HUDEP-2 (cell line): Measurements from ENCODE around the gene RASSF8.

Experiments used
- DNase-seq, 76 experiments: peaks; one replicate each; lab custom pipeline; 2025; ENCODE audit not compliant: unreplicated experiment in 76 of 76; lab: John Stamatoyannopoulos, UW

Gene RASSF8

GRCh38 chr12:26100666-26101349, 142.3 kb downstream of the RASSF8 start:
- DNase-seq, result no peak

GRCh38 chr12:26101350-26101734, 142.9 kb downstream of the RASSF8 start:
- no peak for DNase-seq

- no peak for DNase-seq
Observed at GRCh38 chr12:26101763-26102162, 143.3 kb downstream of the RASSF8 start.

GRCh38 chr12:26102953-26103352, 144.5 kb downstream of the RASSF8 start:
- no peak for DNase-seq

- no peak for DNase-seq
Observed at GRCh38 chr12:26106347-26106746, 147.9 kb downstream of the RASSF8 start.

- DNase-seq, result no peak
Observed at GRCh38 chr12:26108915-26109314, 150.4 kb downstream of the RASSF8 start.

- DNase-seq, result no peak
Observed at GRCh38 chr12:26109343-26109881, 150.9 kb downstream of the RASSF8 start.

- no peak for DNase-seq
Observed at GRCh38 chr12:26112232-26112631, 153.8 kb downstream of the RASSF8 start.

GRCh38 chr12:26112703-26113147, 154.2 kb downstream of the RASSF8 start:
- DNase-seq, result no peak

- DNase-seq, result peak in 3 of 76 experiments; percentile 3 to 15 (median 10)
Observed at GRCh38 chr12:26113181-26113654, 154.7 kb downstream of the RASSF8 start.

- peak in 72 of 76 experiments; percentile 26 to 88 (median 74) for DNase-seq
Observed at GRCh38 chr12:26113853-26114719, 155.6 kb downstream of the RASSF8 start.

- DNase-seq, result peak in 1 of 76 experiments; percentile 34
Observed at GRCh38 chr12:26114720-26115401, 156.4 kb downstream of the RASSF8 start.

GRCh38 chr12:26116829-26117715, 158.6 kb downstream of the RASSF8 start:
- peak in 3 of 76 experiments; percentile 4 to 21 (median 6) for DNase-seq

GRCh38 chr12:26118308-26118707, 159.8 kb downstream of the RASSF8 start:
- DNase-seq, result no peak

- peak in 4 of 76 experiments; percentile 8 to 20 (median 12) for DNase-seq
Observed at GRCh38 chr12:26119391-26119989, 161.0 kb downstream of the RASSF8 start.

- DNase-seq, result no peak
Observed at GRCh38 chr12:26120561-26121274, 162.2 kb downstream of the RASSF8 start.

GRCh38 chr12:26121323-26122060, 163.0 kb downstream of the RASSF8 start:
- DNase-seq, result no peak
